GM21515 (cell line): ENCODE measurements around the gene ATP2A2.
A peak's percentile ranks its signal among the peaks of the same experiment; 100 is the strongest.

Source experiments
- ATAC-seq: cut with Tn5 transposase; IDR thresholded peaks from one replicate; pipeline ENCODE4 v1.9.1; 2021; ENCODE audit not compliant: unreplicated experiment

ATP2A2 gene

DNA sequence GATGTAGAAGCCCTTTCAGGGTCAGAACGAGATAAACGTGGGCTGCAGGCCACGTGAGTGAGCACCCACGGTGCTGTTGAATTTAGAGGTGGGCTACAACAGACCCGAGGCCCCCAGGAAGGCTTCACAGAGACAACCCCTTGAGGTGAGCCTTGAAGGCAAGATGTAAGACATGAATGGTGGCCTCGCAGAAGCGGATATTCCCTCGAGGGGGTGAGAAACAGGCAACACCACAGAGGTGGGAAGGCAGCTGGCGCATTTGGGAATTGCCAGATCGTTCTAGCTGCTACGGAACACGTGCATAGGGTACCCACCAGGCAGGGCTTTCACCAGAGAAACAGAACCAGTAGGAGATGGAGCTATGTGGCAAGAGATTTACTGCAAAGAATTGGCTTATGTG lies 22.6 kb upstream of the ATP2A2 start:
- no peak for ATAC-seq

DNA sequence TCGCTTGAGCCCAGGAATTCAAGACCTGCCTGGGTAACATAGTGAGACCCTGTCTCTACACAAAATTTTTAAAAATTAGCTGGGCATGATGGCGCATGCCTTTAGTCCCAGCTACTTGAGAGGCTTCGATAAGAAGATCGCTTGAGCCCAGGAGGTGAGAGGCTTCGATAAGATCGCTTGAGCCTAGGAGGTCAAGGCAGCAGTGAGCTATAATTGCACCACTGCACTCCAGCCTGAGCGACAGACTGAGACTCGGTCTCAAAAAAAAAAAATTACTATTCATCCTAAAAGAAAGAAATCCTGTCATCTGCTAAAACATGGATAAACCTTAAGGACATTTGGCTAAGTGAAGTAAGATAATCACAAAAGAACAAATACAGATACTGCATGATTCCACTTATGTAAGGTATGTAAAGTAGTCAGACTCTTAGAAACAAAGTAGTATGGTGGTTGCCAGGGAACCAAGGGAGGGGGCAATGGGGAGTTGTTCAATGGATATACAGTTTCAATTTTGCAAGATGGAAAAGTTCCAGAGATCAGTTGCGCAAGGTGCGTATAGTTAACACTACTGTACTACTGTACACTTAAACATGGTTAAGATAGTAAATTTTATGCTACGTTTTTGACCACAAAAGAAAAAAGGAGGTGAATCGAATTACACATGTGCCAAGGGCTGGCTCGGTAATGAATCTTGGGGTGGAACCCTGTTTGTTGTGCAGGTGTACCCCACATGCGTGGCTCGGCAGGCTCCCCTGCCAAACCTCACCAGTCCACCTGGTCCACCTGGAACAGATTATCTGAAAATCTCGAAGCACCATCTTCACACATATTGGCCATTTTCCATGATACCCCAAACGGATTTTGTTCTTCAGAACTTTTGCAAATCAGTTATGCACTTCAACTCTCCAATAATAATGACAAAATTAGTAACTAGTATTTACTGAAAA lies 18.3 kb upstream of the ATP2A2 start:
- no peak for ATAC-seq

DNA sequence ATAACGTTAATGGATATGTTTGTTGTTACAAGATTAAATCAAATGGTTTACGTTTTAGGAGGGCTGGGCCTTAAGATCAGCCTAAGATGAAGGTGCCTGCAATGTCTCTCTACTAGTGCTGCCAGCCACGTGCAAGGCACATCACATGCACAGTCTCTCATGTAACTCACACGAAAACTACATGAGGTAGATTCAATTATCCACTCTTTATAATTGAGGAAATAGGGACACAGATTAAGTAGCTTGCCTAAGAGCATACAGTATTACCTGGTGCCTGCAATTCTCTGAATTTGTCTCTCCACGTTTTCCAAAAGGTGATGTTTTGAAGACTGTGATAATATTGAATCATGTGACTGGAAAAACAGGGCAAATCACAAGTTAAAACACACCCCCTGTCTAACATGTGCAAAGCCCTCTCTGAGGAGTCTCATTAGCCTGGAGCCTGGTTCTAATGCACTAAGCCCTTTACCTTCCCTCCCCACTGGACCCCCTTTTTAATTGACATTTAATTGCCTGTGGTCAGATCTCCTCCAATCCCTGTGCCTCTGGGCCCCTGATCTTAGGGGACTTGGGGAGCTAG lies 14.6 kb upstream of the ATP2A2 start:
- ATAC-seq: no peak

DNA sequence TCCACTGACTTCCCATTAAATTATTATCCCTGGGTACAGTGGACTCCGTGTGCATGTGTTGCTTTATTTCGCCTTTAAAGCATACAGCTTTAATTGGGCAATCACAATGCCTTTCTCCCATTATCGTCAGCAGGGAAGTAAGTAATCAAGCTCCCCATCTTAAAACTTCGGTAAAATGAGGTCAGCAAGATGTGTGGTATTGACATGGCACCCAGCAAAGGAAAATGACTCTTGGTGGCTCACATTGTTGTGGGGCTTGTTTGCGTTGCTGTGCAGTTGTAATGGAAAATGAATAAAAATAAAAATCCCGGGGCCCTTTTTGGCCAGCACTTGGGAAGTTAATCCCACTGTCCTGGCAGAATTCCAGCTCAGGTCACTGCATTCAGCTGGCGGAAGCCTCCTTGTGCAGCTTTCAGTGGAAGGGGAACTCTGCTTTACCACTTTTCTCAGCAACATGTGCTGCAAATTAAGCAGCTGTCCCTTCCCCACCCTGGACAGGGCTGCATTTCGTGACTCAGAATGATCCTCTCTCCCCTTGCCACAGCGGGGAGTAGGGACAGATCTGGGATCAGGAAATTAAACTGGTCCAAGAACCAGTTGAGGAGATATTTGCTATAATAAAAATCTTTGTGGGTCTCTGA lies 13.9 kb upstream of the ATP2A2 start:
- ATAC-seq: no peak

DNA sequence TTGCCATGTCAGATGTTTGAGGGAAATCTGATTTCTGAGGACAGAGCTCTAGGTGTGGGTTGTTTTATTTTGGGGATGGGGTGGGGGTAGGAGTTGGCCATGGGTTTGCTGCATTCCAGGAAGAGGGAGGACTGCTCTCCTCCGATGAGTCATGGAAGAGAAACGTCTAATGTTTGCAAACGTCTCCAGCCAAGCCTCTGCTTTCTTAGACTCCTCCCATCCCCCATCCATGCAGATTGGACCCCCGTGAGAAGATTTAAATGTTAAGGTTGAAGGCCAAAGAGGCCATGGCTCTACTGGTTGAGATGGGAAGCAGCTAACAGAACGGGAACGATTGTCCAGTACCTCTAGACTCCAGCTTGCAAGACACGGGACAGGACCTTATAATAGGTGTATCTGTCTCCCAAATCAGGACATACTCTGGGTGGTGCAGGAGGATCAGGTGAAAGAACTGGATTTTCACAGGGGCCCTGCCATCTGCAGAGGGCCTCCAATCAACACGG lies 11.4 kb upstream of the ATP2A2 start:
- no peak for ATAC-seq

DNA sequence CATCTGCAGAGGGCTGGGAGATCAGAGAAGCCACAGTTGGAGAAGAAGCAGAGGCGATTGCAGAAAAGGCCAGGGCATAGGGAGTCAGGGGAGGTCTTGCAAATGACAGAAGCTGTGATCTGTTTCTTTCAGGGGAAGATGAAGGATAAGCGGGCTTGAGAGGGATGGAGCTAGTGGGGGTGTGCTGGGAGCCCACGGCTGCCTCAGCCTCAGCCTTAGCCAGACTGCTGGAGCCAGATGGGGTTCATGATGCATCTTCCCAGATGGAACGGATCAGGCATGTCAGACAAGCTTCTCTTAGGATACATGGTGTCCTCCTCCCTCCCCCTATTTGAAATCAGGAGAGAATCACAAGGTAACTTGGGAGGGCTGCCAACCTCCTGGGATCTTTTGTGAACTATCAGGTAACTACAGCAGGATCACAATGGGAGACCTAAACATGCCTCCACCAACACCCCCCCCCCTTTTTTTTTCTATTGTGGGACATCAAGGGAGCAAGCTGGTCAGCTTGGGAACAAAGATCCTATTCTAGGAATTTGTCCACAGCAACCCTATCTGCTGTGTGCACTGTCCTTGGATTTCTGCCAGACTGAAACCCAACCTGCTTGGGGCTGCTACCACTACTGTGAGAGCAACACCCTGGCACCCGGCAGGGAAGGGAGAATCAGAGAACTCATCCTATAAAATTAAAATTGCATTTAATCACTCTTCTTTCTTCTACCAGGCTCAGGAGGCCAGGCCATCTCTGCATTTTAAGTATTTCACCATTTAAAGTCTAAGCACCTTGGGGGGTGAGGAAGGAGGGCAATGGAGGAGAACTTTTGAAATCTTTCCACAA lies 10.7 kb upstream of the ATP2A2 start:
- no peak for ATAC-seq

DNA sequence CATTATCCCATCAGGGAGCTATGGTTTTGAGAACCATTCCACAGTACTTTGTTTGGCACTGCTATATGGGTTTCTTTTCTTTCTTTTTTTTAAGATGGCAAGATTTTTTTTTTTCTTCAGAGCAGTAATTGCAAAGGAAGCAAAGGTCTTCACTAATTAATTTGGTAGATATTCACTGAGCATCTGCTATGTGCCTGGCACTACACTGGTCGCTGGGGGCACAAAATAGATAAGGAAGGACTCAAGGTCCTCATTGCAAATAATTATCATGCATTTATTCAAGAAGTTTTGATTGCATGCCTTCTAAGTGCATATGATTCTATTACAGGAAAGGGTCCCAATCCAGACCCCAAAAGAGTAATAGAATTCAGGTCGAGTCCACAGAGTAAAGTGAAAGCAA lies 10.0 kb upstream of the ATP2A2 start:
- ATAC-seq: no peak

DNA sequence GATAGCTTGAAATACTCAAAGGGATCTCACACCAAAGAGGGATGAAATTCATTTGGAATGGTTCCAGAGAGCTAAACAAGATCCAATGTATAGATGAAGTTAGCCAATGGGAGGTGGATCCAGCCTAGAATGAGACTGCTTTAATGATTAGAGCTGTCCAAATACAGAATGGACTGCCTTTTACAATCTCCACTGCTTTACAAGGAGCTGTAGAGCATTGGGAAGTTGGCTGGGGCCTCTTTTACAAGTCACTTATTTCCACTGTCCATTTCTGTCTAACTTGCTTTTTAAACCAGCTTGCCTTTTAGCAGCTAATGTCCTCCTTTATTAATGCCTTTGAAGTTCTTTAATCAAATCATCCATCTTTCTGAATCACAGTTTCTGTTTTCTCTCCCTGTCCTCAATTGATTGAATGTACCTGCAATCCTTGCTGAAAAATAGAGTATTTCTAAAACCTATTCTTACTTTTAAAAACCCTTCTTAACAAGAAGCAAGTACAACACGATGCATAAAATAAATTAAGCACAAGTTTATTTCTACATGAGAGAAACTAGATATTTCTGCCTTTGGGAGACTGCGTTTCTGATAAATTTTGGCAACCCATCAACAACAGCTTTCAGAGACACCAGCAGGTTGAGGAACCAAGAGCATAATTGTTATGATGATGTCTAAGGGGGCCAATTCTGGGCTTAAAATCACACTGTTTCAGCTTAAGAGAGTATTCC lies 3.4 kb upstream of the ATP2A2 start:
- no peak for ATAC-seq

DNA sequence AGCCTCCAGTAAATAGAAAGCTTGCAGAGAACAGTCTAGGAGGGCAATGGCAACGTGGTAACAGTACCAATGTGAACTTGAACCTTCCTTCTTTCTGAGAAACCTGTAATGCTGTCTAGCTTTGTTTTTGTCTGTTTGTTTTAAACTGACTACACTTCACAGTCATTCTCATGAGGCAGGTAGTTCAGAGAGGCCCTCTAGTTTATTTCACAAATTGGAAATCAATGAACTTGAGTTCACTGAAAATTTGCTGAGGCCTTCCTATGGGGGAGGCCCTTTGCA lies 2.9 kb upstream of the ATP2A2 start:
- no peak for ATAC-seq

DNA sequence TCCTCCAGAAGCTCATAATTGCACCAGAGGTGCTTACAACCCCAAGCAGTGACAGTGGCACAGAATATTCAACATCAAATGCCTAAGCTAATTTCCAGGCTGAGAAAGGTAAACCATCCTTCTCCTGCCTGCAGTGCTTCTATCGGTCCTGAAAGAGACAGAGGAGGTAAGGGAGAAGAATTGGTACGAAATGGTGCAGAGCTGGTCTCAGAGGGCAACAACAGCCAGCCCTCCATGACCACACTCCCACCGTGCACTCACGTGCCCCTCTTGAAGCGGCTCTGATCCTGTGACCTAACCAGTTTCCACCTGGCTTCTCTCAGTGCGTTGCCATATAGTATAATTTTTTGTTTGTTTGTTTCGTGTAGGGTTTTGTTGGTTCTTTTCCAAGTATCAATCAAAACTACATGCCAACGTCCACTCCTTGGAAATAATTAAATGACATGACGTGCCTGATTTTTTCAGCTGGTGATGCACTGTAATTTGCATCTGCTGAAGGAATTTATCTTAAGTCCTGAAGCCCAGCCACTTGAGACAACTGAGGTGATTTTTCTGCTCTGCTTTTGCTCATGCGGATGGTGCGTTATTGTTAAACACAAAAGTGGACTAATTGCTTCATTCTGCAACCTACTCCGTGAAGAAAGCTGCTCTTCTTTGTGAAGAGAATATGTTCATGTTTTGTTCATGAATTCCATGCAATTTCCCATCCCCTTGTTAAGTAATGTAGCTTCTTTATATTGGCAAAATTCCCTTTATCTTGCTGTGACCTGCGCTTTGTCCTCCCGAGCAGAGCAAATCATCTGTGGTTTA lies 1.3 kb upstream of the ATP2A2 start:
- ATAC-seq: no peak

DNA sequence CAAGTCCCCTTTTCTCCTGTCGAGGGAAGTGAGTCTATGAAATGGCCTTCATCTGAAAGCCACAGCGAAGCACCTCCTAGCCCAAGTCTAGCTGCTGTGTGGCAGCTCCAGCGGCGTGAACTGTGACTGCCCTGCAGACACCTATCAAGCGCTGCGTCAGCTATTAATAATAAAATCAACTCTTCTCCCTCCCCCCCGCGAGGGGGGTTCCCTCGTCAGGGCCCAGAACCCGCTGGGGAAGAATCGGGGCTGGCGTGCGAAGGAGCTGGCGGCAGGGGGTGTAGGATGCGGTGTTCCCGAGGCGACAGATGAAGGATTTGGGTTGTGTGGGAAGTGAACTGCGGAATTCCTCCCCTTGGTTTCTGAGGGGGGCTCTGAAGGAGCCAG lies 662 bp upstream of the ATP2A2 start:
- peak; percentile 5 for ATAC-seq

DNA sequence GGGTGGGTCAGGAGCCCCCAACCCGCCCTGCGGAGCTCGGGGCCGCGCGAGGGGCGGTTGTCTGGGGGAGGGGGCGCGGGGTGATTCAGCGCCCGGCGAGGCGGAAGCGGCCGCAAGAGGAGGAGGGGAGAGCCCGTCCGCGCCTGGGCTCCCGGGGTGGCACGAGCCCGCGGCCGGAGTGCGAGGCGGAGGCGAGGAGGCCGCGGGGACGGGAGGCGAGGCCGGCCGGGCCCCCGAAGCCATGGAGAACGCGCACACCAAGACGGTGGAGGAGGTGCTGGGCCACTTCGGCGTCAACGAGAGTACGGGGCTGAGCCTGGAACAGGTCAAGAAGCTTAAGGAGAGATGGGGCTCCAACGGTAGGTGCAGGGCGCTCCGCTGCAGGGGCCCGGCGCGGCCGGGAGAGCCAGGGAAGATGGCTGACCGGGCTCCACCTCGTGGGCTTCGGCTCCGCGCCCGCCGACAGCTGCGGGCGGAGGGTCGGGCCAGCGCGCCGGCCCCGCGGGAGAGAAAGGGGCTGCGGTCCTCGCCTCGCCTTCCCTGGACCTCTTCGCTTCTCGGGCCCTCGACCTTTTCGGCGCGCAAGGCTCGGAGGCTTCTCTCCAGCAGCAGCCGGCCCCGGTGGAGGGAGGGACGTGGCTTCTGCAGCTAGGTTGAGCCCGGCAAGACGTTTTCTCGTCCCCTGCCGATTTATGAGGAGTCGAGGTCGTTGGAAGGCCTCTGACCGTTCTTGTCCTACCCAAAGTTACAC lies 677 bp downstream of the ATP2A2 start:
- peak; percentile 33 for ATAC-seq

DNA sequence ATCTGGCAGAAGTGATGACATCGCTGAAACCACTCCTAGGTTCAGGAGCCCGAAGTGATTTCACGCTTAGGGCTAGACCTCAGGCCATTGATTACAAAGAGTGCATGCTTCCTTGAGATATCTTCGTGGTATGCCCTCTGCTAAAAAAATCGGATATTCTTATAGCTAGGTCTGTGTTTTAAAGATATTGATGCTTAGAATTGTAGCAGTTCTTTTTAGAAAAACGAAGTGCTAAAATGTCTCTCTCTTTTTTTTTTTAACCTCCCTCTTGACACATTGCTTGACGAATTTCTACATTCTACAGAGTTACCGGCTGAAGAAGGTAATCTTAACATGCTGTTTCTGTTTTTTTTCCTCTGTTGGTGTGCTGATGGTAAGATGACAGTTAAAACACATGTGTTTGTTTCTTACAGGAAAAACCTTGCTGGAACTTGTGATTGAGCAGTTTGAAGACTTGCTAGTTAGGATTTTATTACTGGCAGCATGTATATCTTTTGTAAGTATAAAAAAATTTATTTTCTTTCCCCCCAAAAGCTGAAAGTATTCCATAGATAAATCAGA lies 1.3 kb downstream of the ATP2A2 start:
- peak; percentile 10 for ATAC-seq

DNA sequence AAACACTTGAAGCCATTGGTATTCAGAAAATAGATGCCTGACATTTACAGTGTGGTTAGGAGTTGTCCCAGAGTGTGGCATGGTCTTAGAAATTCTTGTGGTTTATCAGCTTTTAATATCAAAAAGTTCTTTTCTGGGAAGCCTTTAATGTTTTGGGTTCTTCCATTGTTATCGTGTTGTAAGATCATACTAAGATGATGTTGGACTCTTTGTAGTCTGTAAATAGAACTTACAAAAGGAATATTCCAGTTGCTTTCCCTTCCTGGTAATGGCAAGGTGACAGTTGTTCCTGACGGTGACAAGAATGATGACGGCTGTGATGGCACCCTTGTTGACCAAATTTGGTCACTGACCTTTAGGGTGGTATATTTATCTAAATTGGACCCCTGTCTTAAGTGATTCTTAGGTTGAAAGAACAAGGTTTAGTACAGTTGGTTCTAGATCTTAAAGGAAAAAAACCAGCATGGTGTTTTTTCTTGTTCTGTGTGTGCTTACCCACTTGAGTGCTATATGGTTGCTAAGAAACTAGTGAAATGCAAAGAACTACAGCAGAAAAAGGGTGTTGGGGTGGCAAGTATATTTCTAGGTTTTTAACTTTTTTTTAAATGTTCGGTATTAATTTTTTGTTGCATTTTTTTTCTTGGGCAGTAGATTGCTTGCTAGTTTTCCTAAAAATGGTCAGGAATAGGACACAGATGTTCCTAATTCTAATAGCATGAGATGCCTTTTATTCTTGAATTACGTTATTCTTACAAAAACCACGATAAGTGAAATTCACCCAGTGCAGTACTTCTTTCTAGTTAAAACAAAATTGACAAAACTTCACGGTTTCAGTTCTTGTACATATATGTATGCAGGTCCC lies 2.1 kb downstream of the ATP2A2 start:
- ATAC-seq: no peak

DNA sequence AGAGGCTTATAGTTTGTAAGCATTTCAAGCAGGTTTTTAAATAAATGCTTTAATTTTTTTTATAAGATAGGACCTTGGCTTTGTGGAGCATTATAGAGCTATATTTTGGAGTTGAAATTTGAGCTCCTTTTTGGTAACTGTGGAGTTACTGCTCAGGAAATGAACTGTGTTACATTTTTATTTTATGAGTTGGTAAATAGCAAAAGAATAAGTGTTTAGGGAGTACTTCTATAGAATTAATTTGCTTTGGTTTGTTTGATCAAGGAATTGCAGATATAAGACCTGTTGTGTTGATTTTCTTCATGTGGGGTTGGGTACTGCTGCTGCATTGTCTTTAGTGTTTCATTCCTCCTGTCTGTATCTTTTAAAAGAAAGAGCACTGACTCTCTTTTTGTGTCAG lies 3.5 kb downstream of the ATP2A2 start:
- no peak for ATAC-seq

DNA sequence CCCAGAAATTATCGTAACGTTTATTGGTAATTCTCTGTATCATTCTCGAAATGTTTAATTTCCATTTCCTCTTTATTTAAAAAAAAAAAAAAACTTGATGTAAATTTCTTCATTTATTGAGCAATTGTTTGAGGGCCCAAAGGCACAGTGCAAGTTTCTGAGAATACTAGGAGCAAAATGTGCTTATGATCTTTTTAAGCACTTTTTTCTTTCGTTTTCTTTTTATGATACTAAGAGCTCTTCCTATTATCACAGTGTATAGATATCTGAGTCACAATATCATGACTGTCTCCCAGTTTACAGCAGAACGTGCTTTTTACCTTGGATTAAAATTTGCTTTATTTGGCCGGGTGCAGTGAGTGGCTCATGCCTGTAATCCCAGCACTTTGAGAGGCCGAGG lies 5.6 kb downstream of the ATP2A2 start:
- ATAC-seq: no peak

DNA sequence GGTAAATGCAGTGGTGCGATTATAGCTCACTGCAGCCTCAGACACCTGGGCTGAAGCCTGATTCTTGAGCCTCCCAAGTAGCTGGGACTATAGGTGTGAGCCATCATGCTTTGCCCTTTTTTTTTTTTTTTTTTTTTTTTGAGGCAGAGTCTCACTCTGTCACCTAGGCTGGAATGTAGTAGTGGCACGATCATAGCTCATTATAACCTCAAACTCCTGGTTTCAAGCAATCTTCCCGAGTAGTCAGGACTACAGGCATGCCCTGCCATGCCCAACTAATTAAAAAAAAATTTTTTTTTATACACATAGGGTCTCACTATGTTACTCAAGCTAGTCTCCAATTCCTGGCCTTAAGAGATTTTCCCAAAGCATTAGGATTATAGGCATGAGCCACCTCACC lies 6.9 kb downstream of the ATP2A2 start:
- ATAC-seq: no peak
